Amygdala (tissue), 56 donors: ENCODE results near the gene NOXO1.
"Not testable (repeated sequence)": the region's sequence is repeated elsewhere in the genome, so short reads cannot be mapped to it uniquely, and the experiment has no call there.

Source experiments
- DNase-seq, 56 donors: peaks; one replicate each; lab custom pipeline; 2025; lab: John Stamatoyannopoulos, UW

The NOXO1 gene

DNA sequence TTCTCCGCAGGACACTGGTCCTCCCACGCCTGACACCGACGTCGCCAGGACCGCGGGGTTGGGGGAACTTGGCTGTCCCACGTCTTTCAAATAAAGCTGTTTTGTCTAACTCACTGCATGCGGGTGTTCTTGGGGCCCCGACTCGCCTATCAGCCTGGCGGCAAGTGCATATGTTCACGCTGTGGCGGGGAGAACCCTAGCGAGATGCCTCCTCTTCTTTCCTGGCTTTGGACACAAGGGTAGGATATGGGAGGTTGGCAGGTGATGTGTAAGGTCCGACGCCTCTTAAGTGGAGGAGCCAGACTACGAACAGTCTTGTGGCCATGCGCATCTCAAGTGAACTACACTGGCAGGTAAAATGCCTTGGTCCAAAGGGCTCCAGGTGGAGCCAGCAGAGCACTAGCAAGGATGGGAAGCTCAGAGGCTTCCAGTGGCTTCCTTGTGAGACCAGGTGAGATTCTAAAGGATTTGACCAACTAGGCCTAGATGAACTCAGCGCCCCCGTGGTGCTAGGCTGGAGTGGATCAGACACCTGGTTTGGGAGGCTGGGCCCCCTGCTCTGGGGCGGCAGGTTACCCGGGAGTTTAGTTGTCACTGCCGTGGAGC, 15.8 kb downstream of the NOXO1 start:
- DNase-seq = no peak

DNA sequence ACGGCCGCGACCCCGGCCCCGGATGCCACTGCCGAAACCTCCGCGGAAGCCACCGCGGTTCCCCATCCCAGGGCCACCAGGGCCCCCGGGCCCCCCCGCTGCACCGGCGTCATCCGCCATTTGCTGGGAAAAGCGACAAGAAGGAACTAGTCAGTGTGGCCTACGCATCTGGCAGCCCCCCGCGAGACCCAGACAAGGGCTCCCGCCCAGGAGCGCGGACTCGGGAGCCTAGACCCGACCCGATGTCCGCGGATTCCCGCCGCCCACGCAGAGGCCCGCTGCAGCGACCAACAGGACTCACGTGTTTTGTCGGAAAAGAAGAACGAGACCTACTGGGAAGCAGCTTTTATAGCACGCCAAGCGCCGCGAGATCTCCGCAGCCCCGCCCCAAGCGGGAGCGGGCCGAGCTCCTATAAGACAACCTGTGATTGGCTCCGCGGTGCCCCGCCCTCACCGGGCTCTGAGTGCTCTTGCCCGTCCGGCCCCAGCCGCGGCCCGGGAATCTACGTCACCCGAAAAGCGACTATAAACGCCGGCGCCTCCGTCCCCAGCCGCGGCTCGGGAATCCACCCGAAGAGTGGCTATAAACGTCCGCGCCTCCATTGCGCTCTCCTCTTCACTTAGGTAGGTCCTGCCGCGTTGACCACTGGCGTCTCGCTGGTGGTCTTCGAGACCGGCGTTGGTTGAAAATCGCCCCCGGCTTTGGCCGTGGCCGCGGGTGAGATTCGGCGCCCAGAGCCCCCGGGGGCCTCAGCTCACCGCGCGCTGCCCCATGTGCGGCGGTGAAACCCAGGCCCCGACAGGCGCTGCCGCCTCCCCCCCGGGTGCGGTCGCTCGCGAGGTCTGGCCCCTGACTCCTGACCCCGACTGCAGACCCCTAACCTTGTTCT, 16.5 kb downstream of the NOXO1 start, which contains the start of gene RPS2:
Gene RPS2 (minus strand): TSS at position 321 of the 890 bp plus-strand sequence. CDS start 201 bp downstream, at position 120.
- DNase-seq = peak; percentile 48 to 100 (median 97)

DNA sequence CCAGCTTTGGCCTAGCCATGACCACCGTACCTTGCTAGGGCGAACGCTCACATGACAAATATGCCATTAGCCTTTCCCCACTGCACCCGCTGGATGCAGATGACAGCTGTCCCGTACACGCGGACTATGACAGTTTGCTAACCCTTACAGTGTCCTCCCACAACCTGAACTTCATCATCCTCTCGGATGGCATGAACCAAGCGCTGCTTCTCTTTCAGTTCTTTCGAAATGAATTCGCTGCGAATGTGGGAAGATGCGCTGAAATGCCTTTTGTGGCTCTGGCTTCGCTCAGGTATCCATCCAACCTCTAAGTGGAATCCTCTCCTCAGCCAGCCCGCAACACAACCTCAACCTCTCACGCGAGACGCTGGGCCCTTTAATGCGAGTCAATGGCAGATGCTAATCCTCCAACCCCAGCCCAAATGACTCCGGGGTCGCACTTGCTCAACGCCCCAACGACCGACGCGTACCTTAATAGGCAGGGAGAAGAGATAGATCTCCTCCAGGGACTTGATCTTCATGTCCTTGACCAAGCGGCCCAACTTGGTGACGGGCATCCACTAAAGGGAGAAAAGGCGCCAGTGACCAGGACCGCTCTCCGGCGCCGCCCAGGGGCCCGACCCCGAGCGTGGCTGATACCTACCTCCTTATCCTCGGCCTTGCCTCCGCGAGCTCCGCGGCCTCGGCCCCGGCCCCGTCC, 17.3 kb downstream of the NOXO1 start:
- peak in 11 of 56 donors; percentile 46 to 62 (median 56) for DNase-seq

DNA sequence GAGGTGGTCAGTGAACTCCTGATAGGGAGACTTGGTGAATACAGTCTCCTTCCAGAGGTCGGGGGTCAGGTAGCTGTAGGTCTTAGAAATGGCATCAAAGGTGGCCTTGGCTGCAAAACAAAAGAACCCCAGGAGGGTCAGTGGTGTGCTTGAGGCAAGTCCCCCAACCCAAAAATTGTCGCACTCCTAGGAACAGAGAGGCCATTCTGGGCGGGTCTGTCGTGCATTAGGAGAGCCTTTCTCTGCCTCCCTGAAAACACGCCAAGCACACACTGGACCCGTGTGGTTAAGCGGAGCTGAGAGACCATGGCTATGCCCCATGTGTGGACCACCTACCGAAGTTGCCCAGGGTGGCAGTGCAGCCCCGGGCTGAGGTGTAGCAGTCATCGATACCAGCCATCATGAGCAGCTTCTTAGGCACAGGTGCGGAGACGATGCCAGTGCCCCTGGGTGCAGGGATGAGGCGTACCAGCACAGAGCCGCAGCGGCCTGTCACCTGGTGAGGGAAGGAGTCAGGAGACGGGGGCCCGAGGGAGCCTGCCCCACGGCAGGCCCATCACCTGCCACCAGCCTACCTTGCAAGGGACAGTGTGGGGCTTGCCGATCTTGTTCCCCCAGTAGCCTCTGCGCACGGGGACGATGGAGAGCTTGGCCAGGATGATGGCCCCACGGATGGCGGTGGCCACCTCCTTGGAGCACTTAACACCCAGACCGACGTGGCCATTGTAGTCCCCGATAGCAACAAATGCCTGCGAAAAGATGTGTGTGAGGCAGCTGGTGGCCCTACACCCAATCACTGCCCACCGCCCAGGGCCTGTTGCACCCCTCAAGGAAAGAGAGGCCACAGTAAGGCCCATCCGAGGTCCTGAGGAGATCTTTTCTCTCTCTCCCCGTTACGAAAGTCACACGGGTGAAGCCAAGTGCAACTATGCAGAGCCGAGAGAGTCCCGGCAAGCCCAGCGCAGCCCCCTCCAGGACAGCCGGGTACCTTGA, 18.8 kb downstream of the NOXO1 start:
- DNase-seq = not testable (repeated sequence)

DNA sequence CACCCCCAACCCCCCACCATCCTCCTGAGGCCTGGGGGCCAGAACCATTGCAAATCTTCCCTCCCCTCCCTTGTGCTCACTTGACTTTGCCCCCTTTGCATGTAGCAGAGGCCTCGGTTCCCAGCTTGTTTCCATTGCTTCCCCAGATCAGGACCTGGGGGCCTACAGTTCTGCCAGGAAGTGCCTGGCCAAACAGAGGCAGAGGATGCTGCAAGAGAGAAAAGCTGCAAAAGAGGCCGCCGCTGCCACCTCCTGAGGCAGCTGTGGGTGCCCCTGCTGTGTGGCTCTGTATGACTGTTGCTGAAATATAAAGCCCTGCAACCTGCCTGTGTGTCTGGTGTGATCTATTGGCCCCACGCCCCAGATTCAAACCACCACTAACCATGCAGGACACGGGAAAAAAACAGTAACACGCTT, 19.6 kb downstream of the NOXO1 start:
- no peak for DNase-seq

DNA sequence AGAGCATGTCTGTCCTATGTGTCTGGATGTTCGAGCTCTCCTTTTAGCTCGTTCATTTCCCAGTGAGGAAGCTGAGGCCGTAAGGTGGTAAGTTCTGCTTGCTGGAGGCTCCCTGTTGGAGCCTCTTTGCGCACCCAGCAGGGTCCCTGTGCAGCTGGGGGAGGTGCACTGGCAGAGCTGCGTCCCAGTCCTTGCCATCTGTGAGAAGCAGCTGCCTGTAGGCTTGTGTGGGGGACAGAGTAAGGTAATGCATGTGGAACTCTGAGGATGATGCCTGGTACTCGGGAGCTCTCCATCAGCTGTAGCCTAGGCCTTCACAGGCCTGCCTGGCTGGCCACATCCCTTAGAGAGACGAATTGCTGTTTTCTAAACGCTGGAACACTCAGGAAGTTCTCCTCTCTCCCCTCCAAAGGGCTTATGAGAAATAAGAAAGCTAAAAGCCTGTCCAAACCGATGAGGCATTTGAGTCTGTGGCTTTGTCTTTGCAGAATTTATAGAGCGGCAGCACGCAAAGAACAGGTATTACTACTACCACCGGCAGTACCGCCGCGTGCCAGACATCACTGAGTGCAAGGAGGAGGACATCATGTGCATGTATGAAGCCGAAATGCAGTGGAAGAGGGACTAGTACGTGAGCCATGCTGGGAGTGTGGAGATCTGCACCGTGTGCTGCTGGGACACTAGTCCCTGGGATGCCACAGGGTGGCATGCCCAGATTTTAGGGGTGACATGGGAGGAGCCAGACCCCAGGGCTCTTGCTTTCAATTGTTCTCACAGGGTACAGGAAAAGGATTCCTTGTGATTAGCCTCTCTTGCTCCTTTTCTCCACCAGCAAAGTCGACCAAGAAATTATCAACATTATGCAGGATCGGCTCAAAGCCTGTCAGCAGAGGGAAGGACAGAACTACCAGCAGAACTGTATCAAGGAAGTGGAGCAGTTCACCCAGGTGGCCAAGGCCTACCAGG, 20.3 kb downstream of the NOXO1 start:
- peak in 1 of 56 donors; percentile 17 for DNase-seq

DNA sequence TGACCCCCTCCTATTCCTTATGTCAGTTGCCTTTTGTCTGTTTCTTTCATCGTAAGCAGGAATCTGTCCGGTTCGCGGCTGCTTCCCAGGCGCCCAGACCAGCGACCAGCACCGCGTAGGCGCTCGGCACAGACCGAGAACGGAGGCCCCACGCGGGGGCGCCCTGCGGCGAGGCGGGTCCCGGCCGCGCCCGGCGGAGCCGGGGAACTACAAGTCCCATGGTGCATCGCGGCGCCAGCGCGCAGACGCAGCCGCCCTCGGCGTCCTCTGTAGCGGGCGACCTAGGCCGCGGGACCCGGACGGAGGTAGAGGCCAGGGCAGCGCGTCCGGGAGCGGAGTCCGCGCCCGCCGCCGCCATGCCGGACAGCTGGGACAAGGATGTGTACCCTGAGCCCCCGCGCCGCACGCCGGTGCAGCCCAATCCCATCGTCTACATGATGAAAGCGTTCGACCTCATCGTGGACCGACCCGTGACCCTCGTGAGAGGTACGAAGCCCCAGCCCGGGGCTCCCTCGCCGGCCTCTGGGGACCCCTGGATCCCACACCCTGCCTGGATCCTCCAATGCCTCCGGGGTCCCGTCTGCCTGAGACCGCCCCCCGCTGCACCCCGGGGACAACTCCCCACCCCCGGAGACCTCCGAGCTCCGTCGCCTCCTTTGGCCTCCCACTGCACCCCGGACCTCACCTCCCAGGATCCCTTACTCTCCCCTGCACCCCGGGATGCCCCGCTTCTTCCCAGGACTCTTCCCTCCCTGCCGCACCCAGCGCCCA, 21.8 kb downstream of the NOXO1 start, which contains the start of gene NDUFB10:
Gene NDUFB10 (plus strand): TSS at position 270 of the 771 bp plus-strand sequence. CDS start 87 bp downstream, at position 357.
- peak; percentile 37 to 93 (median 80) for DNase-seq

DNA sequence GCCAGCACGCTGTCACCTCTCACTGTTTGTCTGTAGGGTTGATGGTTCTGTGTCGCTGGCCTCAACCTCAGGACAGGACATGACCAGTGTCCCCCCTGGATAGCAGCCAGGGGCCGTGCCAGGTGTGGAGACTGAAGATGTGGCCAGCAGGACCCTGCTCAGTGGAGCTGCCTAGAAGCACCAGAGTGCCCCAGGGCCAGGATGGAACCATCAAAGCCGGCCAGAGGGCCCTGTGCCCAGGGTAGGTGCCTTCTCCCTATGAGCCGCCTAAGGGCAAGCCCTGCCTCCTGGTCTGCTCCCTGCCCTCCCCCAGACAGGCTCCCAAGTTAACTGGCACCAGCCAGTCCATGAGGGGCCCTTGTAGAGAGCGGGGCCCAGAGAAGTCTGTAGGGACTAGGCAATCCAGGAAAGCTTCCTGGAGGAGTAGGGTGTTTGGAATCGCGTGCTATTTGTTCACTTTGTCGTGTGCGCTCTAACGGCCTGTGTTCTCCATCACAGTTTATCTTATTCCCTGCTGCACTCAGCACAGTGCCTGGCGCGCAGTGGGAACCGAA, 22.5 kb downstream of the NOXO1 start:
- DNase-seq = no peak

DNA sequence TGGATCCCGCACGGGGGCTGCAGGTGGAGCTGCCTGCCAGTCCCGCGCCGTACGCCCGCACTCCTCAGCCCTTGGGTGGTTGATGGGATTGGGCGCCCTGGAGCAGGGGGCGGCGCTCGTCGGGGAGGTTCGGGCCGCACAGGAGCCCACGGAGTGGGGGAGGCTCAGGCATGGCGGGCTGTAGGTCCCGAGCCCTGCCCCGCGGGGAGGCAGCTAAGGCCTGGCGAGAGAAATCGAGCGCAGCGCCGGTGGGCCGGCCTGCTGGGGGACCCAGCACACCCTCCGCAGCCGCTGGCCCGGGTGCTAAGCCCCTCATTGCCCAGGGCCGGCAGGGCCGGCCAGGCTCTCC, 23.2 kb downstream of the NOXO1 start:
- not testable (repeated sequence) for DNase-seq

DNA sequence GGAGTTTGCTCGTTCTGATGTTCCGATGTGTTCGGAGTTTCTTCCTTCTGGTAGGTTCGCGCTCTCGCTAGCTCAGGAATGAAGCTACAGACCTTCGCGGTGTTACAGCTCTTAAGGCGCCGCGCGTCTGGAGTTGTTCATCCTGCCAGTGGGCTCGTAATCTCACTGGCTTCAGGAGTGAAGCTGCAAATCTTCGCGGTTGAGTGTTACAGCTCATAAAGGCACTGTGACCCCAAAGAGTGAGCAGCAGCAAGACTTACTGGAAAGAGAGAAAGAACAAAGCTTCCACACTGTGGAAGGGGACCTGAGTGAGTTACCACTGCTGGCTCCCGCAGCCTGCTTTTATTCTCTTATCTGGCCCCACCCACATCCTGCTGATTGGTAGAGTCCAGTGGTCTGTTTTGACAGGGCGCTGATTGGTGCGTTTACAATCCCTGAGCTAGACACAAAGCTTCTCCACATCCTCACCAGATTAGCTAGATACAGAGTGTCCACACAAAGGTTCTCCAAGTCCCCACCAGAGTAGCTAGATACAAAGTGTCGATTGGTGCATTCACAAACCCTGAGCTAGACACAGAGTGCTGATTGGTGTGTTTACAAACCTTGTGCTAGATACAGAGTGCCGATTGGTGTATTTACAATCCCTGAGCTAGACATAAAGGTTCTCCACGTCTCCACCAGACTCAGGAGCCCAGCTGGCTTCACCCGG, 23.7 kb downstream of the NOXO1 start:
- DNase-seq = not testable (repeated sequence)

DNA sequence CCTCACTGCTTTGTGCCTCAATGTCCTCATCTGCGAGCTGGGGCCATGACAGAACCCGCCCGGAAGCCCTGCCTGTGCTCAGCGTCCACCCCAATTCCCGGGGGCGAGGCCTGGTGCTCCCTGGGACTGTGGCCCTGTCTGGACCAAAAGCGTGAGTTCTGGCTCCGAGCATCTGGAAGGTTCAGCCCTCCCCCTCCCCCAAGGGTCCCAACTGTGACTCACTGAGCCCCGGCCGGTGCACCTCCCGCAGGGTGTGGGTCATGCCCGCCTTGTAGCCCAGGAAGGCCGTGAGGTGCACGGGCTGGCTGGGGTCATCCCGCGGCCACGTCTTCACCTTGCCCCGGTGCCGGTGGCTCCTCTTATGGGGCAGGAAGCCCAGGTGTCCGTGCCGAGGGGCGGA, 27.5 kb downstream of the NOXO1 start:
- DNase-seq = no peak

DNA sequence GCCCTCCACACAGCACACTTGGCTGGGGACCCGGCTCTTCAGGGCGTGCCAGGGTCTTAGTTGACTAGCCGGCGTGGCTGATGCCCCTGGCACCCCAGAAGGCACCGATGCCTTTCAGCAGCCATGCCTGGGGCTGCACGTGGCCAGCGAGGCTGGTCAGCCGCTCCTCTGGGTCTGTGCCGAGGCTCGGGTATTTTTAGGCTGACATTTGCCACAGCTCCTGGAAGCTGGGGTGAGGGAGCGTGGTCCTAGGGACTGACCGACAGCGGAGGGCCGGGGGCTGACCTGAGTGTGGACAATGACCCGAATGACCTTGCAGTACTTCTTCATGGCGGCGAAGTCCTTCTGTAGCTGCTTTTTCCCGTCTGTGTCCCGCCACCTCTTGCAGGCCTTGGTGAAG, 30.7 kb downstream of the NOXO1 start:
- no peak for DNase-seq

DNA sequence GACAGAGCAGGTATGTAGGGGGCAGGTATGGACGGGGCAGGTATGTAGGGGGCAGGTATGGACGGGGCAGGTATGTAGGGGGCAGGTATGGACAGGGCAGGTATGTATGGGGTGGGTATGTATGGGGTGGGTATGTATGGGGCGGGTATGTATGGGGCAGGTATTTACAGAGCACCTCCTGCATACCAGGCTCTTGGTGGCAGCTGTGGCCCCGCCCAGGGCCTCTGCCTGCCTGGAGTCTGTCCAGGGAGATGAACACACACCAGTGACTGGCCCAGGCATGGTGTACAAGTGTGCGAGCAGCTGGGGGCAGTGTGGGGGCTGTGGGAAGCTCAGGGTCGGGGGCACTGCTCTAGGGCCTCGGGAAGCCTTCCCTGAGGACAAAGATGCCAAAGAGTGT, 31.2 kb downstream of the NOXO1 start:
- DNase-seq = no peak

DNA sequence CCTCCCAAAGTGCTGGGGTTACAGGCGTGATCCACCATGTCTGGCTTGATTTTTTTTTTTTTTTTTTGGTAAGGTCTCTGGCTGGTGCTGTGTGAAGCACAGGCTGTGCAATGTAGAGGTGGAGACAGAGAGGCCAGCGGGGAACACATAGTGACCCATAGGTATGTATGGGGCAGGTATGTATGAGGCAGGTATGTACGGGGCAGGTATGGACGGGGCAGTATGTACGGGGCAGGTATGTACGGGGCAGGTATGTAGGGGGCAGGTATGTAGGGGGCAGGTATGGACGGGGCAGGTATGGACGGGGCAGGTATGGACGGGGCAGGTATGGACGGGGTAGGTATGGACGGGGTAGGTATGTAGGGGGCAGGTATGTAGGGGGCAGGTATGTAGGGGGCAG, 31.8 kb downstream of the NOXO1 start:
- DNase-seq = no peak

DNA sequence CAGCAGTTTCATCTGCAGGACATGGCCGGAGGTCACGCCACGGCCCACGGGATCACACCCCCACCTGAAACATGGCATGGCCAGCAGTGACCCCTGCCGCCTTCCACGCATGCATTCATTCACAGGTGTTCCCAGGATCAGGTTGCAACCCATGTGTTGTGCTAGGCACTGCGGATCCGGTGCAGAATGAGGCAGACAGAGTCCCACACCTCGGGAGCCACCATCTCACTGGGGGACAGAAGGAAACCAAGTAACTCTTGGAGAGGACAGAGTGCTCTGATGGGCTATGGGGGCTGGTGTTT, 33.9 kb downstream of the NOXO1 start:
- DNase-seq = no peak

DNA sequence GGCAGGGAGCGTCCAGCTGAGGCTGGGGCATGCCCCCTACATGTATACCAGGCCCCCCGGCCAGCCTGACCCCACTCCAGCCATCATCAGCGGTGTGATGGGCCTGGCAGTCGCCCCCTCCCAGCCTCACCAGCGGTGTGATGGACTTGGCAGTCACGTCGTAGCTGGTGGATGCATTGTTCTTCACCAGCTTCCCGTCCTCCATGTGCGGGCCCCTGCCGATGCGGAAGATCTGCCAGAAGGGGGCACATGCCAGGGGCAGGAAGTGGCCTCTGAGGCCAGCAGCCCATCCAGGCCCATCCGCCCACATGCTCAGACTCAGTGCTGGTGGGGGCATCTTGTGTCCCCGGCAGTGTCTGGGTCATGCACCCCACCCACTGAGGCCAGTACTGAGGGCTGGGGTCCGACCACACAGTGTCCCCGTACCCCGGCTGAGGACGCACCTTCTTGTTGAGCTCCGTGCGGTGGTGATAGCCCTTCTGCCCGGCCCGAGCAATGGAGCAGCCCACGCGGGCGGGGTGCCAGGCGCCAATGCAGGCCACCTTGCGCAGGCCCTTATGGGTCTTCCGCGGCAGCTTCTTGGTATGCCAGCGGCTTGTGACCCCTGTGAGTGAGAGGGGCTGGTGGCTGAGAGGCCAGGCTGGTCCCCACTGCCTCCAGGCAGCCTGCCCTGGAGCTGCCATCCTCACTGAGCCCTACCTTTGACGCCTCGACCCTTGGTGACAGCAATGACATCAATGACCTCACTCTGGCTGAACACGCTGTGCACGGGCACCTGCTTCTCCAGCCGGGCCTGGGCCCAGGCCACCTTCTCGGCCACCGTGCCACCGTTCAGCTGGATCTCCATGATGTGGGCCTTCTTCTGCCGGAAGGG, 34.5 kb downstream of the NOXO1 start:
- DNase-seq = no peak
